Stomach smooth muscle (tissue), 2 donors: ENCODE measurements around the gene NDUFAF8.

Source experiments
- H3K27ac ChIP-seq: one replicate; pipeline ENCODE4 v1.7.0; 2013; ENCODE audit warnings: mild to moderate bottlenecking, low read length, inconsistent platforms
- H3K27me3 ChIP-seq, 2 donors: one replicate each; pipeline ENCODE4 v1.7.0; 2013; ENCODE audit warnings: low read length in 2 of 2; ENCODE audit not compliant: insufficient read depth in 2 of 2, control insufficient read depth in 1 of 2
- H3K36me3 ChIP-seq, 2 donors: one replicate each; pipeline ENCODE4 v1.7.0; 2013; ENCODE audit warnings: low read length in 2 of 2; ENCODE audit not compliant: control insufficient read depth in 2 of 2, insufficient read depth in 2 of 2
- H3K4me1 ChIP-seq: one replicate; pipeline ENCODE4 v1.7.0; 2013; ENCODE audit warnings: low read length; ENCODE audit not compliant: control insufficient read depth, insufficient read depth
- H3K4me3 ChIP-seq, 2 donors: one replicate each; pipeline ENCODE4 v1.7.0; 2013; ENCODE audit warnings: low read length in 2 of 2
- H3K9ac ChIP-seq, 2 donors: one replicate each; pipeline ENCODE4 v1.7.0; 2013; ENCODE audit warnings: low read length in 2 of 2, mild to moderate bottlenecking in 1 of 2
- H3K9me3 ChIP-seq, 2 donors: one replicate each; pipeline ENCODE4 v1.7.0; 2013; ENCODE audit warnings: low read length in 2 of 2; ENCODE audit not compliant: control insufficient read depth in 2 of 2
- donor health status: healthy.
- donor health status: Pancreatic carcinoma.

NDUFAF8 gene

DNA sequence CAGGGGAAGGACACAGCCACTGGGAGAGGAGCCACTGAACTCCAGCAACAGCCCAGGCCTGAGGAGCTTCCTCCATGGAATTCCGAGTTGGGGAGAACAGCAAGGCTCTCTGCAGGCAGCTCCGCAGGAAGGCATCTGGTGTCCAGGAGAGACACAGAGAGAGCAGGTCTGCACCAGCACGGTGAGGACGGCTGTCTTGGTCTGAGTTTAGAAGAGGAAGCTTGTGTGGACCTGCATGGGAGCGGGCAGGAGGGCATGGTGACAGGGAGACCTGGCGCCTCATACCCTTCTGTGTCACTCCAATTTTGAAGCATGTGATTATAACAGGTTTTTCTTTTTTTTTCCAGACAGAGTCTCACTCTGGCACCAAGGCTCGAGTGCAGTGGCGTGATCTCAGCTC is 49.6 kb downstream of the NDUFAF8 start:
- H3K27me3 ChIP-seq = no peaks in the 10 kb centered on the region
- H3K4me1 ChIP-seq = peaks cover 25% of the 10 kb centered on the region
- H3K27ac ChIP-seq = no peak overlapping the region
- H3K4me3 ChIP-seq = no peak overlapping the region
- H3K9me3 ChIP-seq = no peaks in the 10 kb centered on the region
- H3K9ac ChIP-seq = no peak overlapping the region
- peaks cover 11 to 17% of the 10 kb centered on the region in 2 donors for H3K36me3 ChIP-seq

GRCh38 chr17:81289627-81290026 is 50.5 kb downstream of the NDUFAF8 start:
- H3K4me3 ChIP-seq = no peak overlapping the region
- H3K9me3 ChIP-seq = no peaks in the 10 kb centered on the region
- H3K36me3 ChIP-seq = peaks cover 11 to 17% of the 10 kb centered on the region in 2 donors
- no peak overlapping the region for H3K9ac ChIP-seq
- peaks cover 28% of the 10 kb centered on the region for H3K4me1 ChIP-seq
- H3K27me3 ChIP-seq = no peaks in the 10 kb centered on the region
- H3K27ac ChIP-seq = no peak overlapping the region

DNA sequence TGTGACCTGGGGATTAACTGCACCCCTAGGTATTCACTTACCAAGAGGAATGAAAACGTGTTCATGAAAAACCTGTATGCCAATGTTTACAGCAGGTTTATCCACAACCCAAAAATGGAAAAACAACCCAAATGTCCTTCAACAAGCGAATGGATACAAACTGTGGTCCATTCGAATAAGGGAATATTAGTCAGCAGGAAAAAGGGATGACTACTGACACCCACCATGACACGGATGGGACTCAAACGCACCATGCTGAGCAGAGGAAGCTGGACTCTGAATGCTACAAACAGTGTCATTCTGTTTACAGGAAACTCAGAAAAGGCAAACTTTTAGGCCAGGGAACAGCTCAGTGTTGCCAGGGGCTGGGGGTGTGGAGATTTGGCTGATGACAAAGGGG is 51.1 kb downstream of the NDUFAF8 start:
- Histone ChIP-seq H3K27ac (no peak overlapping the region), H3K4me1 (peaks cover 24% of the 10 kb centered on the region), H3K36me3 (peaks cover 11 to 17% of the 10 kb centered on the region in 2 donors), H3K9ac (no peak overlapping the region), H3K27me3 (no peaks in the 10 kb centered on the region), H3K4me3 (no peak overlapping the region), H3K9me3 (no peaks in the 10 kb centered on the region)
